Amygdala (tissue), 56 donors: Measurements from ENCODE around the gene PVALB.
A peak's percentile ranks its signal among the peaks of the same experiment; 100 is the strongest.

ENCODE experiments used
- DNase-seq, 56 donors: peaks; one replicate each; lab custom pipeline; 2025; lab: John Stamatoyannopoulos, UW

Gene PVALB, protein sequence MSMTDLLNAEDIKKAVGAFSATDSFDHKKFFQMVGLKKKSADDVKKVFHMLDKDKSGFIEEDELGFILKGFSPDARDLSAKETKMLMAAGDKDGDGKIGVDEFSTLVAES

DNA sequence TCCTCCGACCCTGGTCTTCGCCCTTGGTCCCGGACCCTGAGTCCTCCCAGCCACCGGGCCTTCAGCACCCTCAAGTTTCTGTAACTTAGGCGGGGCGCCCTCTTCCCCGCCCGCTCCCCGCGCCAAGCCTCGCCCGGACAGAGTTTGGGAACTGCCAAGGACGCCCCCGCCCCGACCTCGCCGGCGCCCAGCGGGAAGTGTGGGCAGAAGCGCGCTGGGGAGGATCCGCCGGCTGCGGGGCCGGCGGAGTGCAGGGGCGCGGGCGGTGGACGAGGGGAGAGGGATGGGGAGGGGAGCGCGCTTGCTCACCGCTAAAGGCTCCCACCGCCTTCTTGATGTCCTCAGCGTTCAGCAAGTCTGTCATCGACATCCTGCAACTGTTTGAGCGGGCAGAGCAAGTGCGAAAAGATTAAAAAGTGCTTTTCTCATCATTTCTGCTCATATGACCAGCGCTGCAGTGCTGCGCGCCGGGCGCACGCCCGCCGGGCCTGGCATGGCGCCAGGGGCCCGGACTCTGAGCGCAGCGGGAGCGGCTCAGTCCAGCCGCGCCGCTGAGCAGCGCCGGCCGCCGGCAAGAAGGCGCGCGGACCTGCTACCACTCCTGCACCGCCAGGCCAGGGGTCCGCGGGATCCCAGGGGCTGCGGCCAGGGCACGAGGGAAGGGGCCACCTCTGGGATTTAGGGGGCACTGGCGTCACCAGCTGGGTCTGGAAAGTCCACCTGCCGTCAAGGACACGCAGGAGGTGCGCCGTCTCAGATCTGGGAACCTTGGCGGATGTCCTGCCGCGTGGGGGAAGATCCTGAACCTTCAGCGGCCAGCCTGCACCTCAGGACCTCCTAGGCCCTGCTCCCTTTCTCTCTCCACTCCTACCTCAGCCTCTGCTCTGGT is at the start of gene PVALB:
TSS of gene PVALB (minus strand) at position 400 of the 889 bp plus-strand sequence. CDS start at position 370, 30 bp downstream.
- peak in 6 of 56 donors; percentile 1 to 18 (median 7) for DNase-seq

DNA sequence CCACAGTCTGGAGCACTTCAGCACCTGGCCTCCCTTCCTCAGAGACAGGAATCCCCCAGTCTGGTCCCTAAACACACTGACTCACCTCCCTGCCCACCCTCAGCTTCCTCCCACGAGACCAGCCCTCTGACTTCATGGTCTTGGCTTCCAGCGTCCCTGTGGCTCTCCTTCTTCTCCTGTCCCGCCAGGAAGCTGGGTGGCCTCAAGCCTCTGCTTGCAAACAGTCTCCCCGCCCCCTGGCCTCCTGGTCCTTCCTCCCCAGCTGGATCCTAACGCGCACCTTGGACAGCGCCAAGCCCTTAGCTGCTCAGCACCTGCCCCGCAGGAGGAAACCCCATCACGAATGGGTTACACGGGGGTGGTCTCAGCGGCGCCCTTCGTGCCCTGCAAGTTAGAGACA is 48.5 kb upstream of the PVALB start:
- no peak for DNase-seq

DNA sequence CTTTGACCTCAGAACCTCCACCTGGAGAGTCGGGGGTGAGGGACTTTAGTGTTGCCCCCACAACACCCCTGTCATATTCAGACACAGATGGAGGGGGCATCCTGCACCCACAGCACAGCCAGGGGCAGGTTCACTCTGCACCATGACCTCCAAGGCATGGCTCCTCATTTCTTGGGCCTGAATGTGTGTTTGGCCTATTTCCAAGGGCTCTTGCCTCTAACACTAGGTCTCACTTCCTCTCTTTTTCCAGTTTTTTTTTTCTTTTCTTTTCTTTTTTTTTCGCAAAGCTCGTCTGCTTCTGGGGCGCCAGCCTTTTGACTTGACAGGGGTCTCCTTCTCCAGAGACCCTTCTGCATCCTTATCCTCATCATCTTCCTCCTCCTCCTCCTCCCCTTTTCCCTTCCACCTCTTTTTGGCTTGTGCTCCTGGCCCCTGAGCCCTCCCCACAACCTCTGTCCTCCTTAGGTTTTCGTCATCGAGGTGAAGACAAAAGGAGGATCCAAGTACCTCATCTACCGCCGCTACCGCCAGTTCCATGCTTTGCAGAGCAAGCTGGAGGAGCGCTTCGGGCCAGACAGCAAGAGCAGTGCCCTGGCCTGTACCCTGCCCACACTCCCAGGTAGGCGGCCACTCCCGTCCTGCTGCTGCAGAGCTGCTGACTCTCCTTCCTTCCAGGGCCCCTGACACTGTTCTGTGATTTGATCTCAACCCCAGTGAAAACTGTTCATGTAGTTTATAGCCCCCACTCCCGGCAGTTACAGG is 47.8 kb upstream of the PVALB start:
- no peak for DNase-seq

DNA sequence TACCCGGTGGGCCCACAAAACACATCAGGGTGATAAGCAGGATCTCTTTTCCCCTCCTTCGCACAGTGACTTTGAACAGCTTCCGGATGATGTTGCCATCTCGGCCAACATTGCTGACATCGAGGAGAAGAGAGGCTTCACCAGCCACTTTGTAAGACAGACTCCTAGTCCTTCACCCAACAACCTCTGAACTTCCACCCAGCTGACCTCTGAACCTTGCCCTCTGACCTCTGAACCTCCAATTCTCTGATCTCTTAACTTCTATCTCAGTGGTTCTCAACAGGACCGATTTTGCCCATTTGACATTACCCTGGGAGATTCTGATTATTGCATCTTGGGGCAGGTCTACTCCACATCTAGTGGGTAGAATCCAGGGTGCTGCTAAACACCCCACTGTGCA is 47.1 kb upstream of the PVALB start:
- no peak for DNase-seq

DNA sequence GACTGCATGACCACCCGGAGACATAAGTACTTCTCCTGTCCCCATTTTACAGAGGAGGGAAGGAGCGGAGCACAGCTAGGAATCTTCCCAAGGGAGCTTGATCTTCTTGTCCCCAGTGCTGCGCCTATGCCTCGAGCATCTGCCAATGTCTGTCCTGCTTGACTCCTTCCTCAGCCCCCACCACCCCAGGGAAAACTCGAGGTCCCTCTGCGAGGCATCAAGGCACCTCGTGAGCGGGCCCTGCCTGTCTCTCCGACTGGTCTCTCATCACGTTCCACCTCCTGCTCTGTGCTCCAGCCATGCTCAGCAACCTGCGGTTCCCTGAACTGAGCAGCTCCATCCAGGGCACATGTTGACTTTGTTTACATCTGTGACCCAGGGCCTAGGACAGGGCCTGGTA is 46.4 kb upstream of the PVALB start:
- DNase-seq = no peak

DNA sequence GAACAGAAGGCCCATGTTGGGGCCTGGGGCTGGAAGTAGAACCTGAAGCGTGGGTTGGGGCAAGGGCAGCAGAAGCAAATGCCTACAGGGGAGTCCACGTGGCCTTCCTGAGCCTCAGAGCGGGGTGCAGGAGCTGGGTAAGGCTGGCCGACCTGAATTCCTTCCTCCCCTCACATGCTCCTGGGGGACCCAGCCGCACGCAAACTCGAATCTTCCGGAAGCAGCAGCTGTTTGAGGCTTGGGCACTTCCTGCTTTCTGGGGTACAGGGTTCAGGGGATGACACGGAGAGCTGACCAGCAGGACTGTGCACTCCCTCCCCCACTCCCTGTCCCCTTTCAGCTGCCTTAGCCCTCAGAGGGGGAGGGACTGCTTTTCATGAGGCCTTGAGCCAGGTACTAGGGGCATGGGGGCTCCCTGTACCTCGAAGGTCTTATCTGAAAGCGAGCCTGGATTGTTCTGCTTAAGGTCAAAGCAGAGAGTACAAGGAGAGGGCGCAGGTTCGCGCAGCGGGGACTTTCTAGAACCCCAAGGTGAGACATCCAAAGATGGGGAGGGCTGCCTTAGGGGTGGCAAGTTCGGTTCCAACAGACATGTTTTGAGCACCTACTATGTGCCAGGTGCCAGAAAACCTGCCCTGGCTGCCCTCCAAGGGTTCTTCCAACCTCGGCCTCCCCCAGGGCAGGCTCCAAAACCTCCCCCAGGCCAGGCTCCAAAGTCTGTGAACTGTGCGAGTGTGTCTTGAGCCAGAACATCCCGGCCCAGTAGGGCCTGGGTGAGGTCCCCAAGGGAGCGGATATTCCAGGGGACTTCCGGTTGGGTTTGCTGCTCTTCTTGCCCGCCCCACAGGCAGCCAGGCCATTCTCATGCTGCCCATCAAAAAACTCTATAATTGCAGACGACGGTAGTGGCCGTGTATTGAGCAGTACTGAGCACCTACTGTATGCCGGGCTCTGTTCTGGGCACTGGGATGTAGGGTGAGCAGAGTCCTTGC is 45.7 kb upstream of the PVALB start:
- peak in 12 of 56 donors; percentile 1 to 31 (median 18) for DNase-seq

DNA sequence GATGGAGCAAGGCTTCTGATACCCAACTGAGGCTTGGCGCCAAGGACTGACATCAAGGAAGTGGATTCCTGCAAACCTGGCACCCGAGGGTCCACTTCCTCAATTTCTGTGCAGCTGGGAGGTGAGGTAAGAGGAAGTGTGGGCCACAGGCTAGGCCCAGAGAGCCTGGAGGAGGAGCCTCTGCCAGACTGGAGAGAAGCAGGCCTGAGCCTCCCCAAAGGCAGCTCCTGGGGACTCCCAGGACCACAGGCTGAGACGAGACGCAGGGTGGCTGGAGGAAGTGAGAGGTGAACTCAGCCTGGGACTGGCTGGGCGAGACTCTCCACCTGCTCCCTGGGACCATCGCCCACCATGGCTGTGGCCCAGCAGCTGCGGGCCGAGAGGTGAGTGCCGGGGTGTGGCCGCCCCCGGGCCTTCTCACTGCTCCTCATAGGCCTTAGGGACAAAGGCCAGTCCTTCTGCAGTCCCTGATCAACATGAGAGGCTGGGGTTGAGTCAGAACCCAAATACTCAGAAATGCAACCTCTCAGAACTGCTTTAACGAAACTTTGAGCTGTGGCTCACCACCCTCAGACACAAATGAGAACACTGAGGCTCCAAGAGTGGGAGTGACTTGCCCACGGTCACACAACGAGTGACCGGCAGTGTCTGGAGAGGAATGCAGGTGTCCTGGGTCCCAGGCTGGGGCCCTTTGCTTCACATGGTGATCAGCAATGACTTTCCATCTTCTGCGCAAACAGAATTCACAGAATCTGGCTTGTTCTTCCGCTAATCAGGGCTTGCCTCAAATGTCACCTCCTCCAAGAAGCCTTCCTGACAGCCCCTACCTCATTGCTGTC is 44.2 kb upstream of the PVALB start, which contains the start of gene NCF4:
TSS of gene NCF4 (plus strand) at position 186 of the 839 bp plus-strand sequence. CDS start at position 352, 166 bp downstream.
- DNase-seq = peak in 38 of 56 donors; percentile 3 to 73 (median 25)

DNA sequence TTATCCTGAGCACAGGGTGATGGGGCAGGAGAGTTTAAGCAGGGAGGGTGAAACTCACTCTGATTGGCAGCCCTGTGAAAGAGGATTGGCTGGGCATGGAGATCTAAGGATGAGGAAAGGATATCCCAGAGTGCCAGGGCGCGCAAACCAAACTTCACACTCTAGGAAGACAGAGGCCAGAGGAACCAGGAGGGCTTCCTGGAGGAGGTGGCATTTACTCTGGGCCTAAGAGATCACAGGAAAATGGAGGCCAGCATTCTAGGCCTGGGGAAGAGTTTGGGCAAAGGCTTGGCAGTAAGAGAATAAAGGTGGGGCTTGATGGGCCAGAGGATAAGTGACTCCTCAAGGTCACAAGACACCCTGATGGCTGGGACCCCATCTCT is 43.6 kb upstream of the PVALB start:
- no peak for DNase-seq

DNA sequence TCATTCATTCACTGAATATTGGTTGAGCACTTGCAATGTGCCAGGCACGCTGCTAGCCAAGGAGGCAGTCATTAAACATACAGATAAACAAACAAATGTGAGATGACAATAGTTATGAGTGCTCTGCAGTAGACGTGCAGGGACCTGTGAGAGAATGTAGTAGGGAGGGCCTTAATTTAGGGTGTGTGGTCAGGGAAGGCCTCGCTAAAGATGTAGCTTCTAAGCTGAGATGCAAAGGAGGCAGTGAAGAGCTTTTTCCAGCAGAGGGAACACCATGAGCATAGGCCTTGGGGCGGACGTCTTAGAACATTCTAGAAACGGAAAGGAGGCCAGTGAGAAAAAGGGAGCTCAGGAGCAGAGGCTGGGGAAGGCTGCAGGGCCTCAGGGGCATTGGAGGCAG is 43.2 kb upstream of the PVALB start:
- DNase-seq = no peak

DNA sequence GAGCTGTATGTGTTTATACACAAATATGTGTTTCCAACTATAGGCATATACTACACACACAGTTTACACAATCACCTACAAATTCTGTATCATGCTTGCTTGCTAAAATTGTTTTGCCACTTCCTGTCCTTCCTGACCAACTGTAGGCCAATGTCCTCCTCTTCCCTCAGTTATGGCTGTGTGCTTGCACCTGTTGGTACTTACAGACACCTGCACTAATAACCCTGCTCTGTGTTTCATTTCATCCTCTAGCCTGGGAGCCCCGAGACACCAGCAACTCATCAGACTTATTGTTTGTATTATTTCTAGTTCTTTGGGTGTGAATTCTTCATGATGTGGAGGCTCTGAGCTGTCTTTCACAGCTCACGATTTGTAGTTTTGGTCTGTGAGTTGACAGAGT is 42.1 kb upstream of the PVALB start:
- DNase-seq = no peak

DNA sequence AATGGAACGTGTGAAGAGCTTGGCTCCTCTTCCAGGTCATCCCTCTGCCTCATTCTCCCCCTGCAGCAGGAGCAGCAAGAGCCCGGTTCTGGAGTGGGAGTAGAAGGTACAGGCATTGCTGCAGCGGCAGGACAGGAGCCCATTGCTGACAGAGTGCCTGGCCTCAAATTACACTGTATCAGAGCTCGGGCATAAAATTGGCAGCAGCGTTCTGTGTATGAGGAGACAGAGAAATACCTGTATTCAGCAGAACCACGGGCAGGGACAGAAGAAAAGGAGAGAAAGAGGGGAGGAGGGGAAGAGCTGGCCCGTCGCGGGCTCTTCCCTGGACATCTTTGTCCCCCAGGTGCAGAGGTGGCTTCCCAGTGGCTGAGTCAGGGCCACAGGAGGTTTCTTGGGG is 41.3 kb upstream of the PVALB start:
- no peak for DNase-seq

DNA sequence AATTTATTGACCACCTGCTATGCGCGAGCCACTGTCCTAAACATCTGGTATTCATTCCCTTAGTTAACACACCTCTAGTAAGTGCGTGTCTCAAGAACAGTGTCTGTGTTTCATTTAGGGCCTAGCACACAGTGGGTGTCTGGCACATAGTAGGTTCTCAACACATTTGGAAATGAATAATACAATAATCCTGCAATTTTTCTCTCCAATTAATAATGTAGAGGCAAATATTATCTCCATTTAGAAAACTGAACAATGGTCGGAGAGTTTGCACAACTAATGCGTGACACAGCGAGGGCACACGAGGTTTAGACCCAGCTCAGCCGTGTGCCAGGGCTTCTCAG is 39.9 kb upstream of the PVALB start:
- no peak for DNase-seq

DNA sequence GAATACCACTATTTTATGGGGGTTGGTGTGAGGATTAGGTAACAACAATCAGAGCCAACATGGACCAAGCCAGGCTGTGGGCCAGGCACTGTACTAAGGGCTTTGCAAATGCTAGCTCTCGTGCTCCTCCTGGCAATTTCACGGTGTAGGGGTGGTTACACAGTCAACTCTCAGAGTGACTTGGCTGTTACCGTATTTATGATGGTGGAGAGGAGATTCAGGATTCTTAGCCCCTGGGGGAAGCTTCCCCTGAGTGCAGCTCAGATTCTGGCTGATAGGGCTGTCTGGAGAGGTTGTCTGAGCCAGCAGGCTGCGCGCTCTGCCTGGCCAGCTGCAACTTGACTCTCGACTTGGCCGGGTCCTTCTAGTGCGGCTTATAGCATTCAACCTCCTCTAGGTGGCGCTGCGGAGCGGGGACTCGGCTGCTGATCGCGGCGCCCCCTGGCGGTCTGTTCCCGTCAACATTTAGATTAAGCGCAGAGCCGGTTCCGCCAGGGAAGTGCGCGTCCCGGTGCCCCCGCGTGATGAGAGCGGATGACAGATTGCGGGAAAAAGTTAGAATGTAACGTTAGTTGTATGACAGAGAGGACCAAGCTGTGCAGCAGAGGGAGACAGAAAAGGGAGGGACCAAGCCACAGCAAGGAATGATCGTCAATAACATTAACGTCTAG is 39.4 kb upstream of the PVALB start:
- DNase-seq = peak; percentile 30 to 93 (median 78)

DNA sequence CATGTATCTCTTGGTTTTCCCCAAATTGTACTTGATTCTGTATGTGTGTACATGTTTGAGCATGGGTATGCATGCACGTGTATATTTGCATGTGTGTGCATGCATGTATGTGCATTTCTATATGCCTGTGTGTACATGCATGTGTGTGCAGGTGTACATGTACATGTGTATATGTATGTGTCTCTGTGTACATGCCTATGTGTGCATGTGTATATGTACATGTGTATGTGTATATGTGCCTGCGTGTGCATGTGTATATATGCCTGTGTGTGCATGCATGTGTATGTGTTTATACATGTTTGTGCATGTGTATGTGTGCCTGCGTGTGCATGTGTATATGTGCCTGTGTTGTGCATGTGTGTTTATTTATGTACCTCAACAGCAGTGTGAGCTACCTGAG is 38.6 kb upstream of the PVALB start:
- no peak for DNase-seq

DNA sequence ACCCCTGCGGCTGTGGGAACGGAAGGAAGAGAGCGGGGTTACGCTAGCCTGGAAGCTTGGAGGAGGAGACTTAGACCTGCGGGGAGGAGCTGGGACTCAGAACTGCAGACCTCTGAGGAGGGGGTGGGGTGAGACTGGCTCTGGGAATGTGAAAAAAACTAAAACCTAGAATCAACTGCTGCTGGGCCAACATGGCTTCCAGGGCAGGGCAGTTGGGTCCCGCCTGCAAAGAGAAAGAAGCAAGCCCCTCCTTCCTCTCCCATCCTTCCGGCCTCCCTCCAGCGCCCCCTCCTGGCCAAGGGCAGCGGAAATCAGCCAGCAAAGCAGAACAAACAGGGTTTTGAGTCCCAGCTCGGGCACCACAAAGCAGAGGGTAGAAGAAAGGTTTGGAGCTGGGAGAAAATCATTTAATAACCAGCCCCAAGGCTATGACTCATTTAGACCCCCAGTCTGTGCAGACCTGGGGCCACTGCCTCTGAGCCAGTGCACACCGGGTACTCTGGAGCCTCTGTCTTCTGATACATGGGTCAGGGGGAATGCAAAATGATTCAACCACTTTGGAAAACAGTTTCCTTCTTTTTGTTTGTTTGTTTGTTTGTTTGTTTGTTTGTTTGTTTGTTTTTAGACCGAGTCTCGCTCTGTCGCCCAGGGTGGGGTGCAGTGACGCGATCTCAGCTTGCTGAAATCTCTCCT is 36.7 kb upstream of the PVALB start:
- DNase-seq = peak in 26 of 56 donors; percentile 4 to 66 (median 22)

DNA sequence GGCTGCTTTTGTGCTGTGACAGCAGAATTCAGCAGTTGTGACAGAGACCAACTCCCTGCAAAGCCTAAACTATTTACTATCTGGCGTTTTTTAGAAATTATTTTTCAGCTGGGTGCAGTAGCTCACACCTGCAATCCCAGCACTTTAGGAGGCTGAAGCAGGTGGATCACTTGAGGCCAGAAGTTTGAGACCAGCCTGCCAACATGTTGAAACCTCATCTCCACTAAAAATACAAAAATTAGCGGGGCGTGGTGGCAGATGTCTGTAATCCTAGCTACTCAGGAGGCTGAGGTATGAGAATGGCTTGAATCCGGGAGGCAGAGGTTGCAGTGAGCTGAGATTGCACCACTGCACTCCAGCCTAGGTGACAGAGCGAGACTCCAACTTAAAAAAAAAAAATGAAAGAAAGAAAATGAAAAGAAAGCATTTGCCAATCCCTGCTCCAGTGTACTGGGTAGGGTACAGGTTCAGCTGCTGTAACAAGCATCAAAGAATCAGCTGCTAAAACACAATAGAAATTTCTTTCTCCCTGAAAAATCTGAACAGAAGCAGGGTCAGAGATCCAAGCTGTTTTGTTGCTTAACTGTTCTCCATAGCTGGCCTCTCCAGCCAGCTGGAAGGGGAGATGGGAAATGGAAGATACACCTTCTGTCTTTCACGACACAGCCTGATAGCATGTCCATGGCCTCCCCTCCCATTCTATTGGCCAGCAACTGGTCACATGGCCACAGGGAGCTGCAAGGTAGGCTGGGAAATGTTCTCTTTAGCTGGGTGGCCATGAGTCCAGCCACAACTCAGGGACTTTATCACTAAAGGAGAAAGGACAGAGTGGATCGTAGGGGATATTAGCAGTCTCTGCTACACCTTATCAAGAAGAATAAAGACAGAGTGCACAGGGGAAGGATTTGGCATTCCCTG is 35.5 kb upstream of the PVALB start:
- no peak for DNase-seq

DNA sequence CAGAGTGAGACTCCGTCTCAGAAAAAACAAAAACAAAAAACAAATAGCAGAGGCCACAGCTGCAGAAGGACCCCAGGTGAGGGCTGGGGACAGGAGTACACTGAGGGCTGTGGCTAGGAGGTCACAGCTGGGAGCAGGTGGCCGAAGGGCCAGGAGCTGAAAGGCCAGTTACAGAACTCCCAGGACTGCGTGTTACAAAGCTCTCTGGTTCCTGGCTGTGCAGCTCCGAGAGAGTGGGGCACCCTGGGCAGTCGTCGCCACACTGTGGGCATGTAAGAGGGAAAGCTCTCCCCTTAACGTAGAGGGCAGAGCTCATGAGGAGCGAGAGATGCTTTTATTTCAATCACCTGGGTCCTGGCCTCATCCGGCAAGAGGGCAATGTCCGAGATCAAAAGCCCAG is 33.8 kb upstream of the PVALB start:
- DNase-seq = no peak
